ENCODE results near the gene DMRTC1B.
"Not testable (repeated sequence)": the region's sequence is repeated elsewhere in the genome, so short reads cannot be mapped to it uniquely, and the experiment has no call there.

DMRTC1B gene, protein sequence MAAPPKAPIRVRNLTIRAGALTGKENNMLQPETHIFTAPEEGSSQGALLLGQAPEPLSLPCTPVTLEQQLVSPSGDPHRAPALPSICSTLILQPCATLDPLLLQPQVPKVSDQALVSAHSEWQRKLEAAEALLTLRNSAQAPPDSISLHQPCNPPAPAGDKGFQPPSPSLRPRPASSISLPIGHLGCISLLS

DNA sequence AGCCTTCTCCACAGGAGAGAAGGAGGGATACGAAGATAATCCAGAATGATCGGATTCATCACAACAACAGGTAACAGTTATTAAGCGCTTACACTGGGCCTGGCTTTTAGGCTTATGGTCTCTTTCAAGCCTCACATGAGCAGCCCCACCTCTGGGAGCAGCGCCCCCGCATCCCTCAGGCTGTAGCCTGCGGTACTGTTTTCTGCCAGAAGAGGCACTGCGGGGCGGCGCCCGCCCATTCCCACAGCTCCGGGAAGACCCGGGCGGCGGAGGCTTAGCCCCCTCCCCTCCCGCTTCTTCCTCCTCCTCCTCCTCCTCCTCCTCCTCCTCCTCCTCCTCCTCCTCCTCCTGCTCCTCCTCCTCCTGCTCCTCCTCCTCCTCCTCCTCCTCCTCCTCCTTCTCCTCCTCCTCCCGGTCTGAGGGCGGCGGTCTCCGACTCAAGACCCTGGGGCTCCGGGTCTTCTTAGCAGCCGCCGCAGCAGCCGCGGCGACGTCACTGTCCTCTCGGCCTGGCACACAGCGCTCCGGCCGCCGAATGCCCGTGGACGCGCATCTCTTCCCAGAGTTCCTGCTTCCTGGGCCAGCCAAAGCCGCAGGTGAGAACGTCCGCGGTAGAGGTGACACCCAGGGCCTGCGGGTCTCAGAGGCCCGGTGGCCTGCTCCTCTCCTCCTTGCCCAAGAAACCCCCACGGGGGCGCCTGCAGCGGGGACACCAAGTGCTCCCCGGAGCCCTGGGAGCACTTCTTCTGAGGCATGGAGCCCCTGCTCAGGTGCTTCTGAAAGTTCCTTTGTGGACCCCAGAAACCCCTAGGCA is at the start of gene DMRTC1B:
Gene DMRTC1B (plus strand): TSS at position 238 of the 814 bp plus-strand sequence. CDS start 68,246 bp downstream, outside the sequence.
- DNase-seq (ENCODE audit: low spot score) = not testable (repeated sequence)

DNA sequence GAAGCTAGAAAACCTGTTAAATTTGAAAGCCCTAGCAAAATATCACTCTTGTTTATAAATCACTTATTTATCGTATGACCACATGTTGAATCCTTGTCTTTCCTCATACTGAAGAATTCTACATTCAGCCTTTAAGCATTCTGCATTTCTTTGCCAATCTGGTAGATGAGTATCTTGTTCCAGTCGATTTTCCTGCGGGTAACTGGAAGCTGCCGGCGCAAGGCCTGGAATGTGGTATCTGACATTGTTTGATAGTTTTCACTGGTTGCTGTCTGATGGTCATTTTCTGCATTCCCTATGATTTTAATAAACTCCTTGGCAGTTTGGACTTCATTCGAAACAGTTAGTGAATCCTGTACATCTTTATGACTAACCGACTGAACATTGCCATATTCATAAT is 48.8 kb upstream of the DMRTC1B start:
- no peak for DNase-seq (ENCODE audit: low spot score)

DNA sequence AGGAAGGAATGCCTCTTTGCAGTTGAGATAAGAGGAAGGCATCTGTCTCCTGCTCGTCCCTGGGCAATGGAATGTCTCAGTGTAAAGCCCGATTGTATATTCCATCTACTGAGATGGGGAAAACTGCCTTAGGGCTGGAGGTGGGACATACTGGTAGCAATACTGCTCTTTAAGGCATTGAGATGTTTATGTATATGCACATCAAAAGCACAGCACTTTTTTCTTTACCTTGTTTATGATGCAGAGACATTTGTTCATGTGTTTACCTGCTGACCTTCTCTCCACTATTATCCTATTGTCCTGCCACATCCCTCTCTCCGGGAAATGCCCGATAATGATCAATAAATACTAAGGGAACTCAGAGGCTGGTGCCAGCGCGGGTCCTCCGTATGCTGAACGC is 43.1 kb upstream of the DMRTC1B start:
- not testable (repeated sequence) for DNase-seq (ENCODE audit: low spot score)

DNA sequence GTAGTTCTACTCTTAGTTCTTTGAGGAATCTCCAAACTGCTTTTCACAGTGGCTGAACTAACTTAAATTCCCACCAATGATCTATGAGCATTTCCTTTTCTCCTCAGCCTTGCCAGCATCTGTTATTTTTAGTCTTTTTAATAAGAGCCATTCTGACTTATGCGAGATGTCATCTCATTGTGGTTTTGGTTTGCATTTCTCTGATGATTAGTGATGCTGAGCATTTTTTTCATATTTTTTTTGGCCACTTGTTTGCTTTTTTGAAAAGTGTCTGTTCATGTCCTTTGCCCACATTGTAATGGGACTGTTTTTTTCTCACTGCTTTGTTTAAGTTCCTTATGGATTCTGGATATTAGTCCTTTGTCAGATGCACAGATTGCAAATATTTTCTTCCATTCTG is 41.1 kb upstream of the DMRTC1B start:
- DNase-seq (ENCODE audit: low spot score) = no peak

DNA sequence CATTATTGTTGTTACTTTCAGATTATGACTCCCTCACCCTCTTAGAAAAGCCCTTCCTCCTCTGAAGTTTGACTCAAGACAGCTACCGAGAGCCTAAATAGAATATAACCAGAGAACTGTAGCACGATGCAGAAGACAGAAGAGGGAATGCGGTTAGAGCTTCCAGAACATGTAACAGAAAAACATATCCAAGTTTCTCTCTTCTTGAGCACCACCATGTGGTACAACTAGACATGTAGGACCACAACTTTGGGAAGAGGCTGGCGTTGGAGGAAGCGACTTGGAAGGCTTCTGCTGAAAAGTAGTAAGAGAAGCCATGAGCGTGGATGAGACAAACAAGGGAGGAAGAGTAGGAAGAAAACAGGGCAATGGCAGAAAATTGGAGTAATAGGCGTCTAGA is 31.1 kb upstream of the DMRTC1B start:
- DNase-seq (ENCODE audit: low spot score) = not testable (repeated sequence)

DNA sequence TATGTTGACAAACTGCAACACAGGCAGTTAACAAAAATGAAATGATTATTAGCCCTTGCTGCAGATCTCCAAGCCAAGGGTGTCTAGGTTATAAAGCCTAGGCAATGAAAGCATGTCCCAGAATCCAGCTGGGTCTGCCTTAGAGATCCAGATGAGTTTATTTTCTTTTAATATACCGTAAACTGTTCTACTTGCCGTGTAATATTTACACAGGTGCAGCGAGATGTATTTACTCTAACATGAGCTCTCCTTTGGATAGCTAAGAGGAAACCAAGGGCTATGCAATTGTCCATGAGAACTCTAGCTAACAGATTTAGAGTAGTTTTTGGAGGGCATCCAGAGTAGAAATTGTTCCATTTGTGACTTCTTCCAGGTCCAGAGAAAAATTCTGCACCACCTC is 28.1 kb upstream of the DMRTC1B start:
- DNase-seq (ENCODE audit: low spot score) = not testable (repeated sequence)

DNA sequence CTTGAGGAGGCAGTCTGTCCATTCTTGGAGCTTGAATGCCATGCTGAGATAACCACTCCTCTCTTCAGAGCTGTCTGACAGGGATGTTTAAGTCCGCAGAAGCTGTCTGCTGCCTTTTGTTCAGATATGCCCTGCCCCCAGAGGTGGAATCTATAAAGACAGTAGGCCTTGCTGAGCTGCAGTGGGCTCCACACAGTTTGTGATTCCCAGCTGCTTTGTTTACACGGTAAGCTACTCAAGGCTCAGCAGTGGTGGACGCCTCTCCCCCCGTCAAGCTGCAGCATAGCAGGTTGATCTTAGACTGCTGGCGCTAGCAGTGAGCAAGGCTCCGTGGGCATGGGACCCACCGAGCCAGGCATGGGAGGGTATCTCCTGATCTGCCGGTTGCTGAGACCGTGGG is 16.2 kb upstream of the DMRTC1B start:
- not testable (repeated sequence) for DNase-seq (ENCODE audit: low spot score)

DNA sequence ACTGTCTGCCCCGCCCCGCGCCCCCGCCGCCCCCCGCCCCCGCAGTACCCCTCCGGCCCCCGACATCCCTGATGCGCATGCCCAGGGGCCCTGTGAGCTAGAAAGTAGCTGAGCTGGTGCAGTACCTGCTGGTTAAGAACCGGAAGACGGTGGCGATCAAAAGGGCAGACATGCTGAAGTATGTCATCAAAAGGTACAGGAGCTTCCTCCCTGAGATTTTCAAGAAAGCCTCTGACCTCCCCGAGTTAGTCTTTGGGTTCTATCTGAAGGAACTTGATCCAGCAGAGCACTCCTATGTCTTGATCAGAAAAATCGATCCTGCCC is 739 bp downstream of the DMRTC1B start:
- DNase-seq (ENCODE audit: low spot score) = not testable (repeated sequence)

DNA sequence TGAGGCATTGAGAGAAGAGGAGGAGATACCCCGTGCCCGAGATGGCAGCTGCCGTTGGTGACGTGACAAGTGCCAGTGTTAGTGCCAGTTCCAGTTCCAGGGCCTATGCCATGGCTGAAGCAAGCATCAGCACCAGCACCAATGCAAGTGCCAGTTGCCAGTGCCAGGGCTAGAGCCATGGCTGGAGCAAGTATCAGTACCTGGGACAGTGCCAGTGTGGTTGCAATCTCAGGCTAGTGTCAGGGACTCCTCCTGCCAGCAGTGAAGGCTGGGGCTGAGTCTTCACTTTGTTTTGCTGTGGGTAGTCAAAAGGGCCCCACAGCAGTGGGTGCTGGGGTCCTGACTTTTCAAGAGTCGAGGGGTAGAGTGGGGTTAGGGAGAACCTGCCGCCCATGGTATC is 1.5 kb downstream of the DMRTC1B start:
- not testable (repeated sequence) for DNase-seq (ENCODE audit: low spot score)

DNA sequence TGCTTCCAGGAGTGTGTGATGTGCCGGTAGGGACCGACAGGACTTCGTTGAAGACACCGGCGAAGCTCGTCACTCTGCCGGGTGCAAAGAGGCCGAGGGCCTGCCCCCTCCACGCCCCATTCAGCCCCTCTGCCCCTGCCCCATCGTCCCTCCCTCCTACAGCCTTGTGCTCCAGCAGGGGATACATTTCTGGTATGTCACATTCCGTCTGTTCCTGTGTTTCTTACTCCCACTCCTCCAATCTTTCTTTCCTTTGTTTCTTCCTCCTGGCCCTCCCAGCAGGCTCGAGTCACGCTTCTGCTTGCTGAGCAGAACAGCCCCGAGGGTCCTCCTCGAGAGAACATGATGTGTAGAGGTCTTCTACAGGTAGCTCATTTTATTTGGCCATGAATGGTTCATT is 5.9 kb downstream of the DMRTC1B start, which contains the start of gene FAM236B:
Gene FAM236B (minus strand): TSS at position 101 of the 400 bp plus-strand sequence. CDS start 100 bp downstream, at position 1.
- DNase-seq (ENCODE audit: low spot score) = not testable (repeated sequence)

DNA sequence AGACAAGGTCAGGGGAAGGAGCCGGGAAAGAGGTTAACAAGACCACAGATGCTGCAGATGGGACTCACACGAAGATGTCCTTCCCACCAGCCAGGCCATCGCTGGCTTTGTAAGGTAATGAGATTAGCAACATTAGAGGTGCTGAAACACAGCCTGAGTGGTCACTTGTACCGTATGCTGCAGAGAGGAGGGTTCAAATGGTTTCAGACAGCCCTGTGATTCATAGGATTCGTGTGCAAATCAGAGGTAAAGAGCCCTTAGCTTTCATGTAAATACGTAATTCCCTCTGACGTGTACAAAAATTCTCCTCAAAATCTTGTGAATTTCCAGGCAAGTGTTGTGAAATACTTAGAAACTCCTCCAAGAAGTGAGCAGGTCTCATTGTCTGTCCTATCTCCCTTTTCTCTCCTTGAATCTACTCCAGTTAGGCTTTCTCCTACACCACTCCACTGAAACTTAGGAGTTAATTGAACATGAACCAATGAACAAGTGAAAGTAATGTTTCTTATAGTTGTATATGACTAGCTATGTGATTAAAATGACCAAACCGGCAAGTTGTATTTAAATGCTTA is 6.8 kb downstream of the DMRTC1B start:
- DNase-seq (ENCODE audit: low spot score) = not testable (repeated sequence)

DNA sequence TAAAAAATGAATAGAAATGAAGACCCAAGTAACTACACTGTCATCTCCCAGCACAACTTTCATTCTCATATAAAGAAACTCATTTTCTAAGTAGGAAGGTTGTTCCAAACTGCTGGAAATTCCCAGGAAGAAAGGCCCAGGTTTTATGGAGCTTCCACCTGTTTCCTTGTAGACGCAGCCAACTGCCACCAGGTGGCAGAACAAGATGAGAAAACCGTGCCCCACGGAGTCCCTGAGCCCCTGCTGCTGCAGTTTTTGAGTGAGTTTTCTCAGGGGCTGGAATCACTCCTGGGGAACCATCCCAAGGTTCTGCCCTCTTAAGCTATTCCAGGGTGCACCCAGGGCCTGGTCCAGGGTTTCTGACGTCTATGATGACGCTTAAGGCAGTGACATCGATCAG is 7.3 kb downstream of the DMRTC1B start:
- DNase-seq (ENCODE audit: low spot score) = not testable (repeated sequence)

DNA sequence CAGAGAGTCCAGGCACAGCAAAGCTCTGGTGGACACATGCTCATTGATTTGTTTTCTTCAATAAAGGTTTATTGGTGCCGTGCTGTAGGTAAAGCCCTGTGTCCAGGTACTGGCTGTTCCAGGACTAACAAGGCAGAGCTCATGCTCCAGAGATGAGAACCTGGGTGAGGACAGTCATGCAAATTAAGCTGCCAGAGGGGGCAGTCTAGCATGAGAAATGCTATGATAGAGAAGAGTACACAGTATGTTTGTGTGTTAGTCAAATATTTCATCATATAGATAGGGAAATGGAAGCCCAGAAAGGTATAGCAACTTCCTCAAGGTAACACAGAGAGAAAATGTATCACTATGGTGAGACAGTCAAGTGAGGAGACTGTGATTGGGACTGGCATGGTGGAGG is 11.5 kb downstream of the DMRTC1B start:
- DNase-seq (ENCODE audit: low spot score) = not testable (repeated sequence)

DNA sequence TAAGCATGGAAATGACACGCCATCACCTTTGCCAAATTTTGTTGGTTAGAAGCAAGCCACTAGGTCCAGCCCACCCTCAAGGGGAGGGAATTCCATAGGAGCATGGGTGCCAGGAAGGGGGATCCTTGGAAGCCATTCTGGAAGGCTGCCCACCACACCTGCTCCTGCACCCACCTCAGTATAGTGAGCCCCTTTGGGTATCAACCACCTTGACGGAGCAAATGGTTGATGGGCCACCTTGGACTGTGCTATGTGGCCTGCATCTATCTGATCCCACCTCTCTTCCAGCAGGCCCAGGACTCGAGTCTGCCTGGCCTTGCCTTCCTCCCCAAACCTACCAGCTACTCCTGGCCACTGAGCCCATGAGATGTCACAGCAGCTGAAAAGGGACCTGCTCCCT is 13.7 kb downstream of the DMRTC1B start:
- DNase-seq (ENCODE audit: low spot score) = not testable (repeated sequence)

DNA sequence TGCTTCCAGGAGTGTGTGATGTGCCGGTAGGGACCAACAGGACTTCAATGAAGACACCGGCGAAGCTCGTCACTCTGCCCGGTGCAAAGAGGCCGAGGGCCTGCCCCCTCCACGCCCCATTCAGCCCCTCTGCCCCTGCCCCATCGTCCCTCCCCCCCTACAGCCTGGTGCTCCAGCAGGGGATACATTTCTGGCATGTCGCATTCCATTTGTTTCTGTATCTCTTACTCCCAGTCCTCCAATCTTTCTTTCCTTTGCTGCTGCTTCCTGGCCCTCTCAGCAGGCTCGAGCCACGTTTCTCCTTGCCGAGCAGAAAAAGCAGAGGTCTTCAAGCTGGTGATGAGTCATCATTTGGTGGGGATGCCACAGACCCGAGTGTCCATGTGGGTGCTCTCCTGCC is 31.4 kb downstream of the DMRTC1B start, which contains the start of gene FAM236D:
Gene FAM236D (minus strand): TSS at position 101 of the 400 bp plus-strand sequence. CDS start 100 bp downstream, at position 1.
- not testable (repeated sequence) for DNase-seq (ENCODE audit: low spot score)

DNA sequence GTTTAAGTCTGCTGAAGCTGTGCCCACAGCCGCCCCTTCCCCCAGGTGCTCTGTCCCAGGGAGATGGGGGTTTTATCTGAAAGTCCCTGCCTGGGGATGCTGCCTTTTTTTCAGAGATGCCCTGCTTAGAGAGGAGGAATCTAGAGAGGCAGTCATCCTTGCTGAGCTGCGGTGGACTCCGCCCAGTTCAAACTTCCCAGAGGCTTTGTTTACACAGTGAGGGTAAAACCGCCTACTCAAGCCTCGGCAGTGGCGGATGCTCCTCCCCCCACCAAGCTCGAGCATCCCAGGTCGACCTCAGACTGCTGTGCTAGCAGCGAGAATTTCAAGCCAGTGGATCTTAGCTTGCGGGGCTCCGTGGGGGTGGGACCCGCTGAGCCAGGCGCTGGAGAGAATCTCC is 54.0 kb downstream of the DMRTC1B start:
- not testable (repeated sequence) for DNase-seq (ENCODE audit: low spot score)

DNA sequence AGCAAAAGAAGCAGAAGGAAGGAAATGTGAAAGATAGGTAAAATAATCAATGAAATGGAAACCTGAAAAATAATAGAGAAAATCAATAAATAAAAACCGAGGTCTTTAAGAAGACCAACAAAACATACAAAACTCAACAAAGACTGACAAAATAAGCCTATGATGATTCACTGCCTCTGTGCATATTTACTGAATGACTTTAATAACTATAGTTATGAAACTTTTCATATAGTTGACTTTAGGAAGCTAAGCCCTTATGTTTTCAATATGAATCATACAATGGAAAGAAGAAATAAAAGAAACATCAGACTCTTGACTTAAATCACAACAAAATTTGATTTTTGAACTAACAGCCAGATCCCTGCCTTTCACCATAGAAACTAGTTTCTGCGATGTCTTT is 60.8 kb downstream of the DMRTC1B start:
- not testable (repeated sequence) for DNase-seq (ENCODE audit: low spot score)

DNA sequence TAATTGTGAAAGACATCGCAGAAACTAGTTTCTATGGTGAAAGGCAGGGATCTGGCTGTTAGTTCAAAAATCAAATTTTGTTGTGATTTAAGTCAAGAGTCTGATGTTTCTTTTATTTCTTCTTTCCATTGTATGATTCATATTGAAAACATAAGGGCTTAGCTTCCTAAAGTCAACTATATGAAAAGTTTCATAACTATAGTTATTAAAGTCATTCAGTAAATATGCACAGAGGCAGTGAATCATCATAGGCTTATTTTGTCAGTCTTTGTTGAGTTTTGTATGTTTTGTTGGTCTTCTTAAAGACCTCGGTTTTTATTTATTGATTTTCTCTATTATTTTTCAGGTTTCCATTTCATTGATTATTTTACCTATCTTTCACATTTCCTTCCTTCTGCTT is 106.2 kb downstream of the DMRTC1B start:
- DNase-seq (ENCODE audit: low spot score) = not testable (repeated sequence)

DNA sequence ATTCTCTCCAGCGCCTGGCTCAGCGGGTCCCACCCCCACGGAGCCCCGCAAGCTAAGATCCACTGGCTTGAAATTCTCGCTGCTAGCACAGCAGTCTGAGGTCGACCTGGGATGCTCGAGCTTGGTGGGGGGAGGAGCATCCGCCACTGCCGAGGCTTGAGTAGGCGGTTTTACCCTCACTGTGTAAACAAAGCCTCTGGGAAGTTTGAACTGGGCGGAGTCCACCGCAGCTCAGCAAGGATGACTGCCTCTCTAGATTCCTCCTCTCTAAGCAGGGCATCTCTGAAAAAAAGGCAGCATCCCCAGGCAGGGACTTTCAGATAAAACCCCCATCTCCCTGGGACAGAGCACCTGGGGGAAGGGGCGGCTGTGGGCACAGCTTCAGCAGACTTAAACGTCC is 113.0 kb downstream of the DMRTC1B start:
- not testable (repeated sequence) for DNase-seq (ENCODE audit: low spot score)

Measured in iPS-NIHi11 (cell line).